ENCODE data around the gene CLNS1A.
"Not testable (repeated sequence)": the region's sequence is repeated elsewhere in the genome, so short reads cannot be mapped to it uniquely, and the experiment has no call there.

Gene CLNS1A

GRCh38 chr11:77589181-77589520, 48.4 kb downstream of the CLNS1A start:
- no peak for TF ChIP-seq CTCF (IDR thresholded peaks at IDR 0.05; ENCODE audit: low read depth, low read length)
- H3K4me3 ChIP-seq (ENCODE audit: low read depth, low read length) = peak overlapping the region; percentile 68
- DNase-seq (ENCODE audit: low read depth, low spot score) = no peak
- in situ Hi-C loops (cut with HindIII; ENCODE audit: low sequenced_read_pairs) = no loop called here

- no peak for TF ChIP-seq CTCF (IDR thresholded peaks at IDR 0.05; ENCODE audit: low read depth, low read length)
- peak; percentile 37 for DNase-seq (ENCODE audit: low read depth, low spot score)
- no peak overlapping the region for H3K4me3 ChIP-seq (ENCODE audit: low read depth, low read length)
- in situ Hi-C loops (cut with HindIII; ENCODE audit: low sequenced_read_pairs) = no loop called here
These were observed 56.8 kb downstream of the CLNS1A start for GRCh38 chr11:77580712-77581337.

DNA sequence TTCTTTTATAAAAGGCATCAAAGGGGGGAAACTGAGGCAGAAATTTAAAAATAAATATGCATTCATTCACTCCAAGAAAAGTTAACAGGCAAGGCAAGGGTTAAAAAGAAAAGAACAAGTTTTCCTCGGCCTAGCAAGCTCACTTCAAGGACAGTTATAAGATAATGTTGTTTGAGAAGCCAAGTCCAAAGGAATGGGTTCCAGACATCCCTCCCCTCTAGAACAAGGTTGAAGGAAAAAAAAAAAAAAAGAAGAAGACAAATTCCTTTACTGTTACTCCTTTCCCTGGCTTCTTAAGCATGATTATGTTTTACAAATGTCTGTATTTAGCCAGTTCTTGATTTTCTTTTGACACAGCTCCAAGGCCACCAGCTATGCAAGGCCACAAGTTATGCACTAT, 62.2 kb downstream of the CLNS1A start:
- in situ Hi-C loops (cut with HindIII; ENCODE audit: low sequenced_read_pairs); DNase-seq (ENCODE audit: low read depth, low spot score); H3K4me3 ChIP-seq (ENCODE audit: low read depth, low read length): not testable (repeated sequence)

DNA sequence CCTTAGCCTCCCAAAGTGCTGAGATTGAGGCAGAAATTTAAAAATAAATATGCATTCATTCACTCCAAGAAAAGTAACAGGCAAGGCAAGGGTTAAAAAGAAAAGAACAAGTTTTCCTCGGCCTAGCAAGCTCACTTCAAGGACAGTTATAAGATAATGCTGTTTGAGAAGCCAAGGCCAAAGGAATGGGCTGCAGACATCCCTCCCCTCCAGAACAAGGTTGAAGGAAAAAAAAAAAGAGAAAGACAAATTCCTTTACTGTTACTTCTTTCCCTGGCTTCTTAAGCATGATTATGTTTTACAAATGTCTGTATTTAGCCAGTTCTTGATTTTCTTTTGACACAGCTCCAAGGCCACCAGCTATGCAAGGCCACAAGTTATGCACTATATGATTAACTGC, 66.7 kb downstream of the CLNS1A start:
- H3K4me3 ChIP-seq (ENCODE audit: low read depth, low read length); in situ Hi-C loops (cut with HindIII; ENCODE audit: low sequenced_read_pairs): not testable (repeated sequence)
- DNase-seq (ENCODE audit: low read depth, low spot score) = peak; percentile 11

DNA sequence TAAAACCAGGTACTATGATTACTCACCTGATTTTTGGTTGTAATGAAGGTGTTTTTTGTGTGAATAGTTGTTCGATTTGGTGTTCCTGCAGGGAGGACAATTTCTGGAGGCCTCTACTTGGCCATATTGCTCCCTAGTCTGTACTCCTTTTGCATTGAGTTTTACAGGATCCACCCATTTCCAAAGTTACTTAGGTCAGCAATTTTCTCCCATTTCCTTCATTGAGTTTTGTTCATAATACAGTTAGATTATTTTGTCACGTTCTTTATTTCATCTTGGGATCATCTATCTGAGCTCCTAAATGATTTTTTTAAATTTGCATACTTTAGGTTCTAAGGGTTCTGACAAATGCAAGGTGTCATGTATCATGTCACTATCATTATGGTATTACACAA, 67.9 kb downstream of the CLNS1A start:
- in situ Hi-C loops (cut with HindIII; ENCODE audit: low sequenced_read_pairs) = no loop called here
- no peak for DNase-seq (ENCODE audit: low read depth, low spot score)

GRCh38 chr11:77568916-77569675, 68.5 kb downstream of the CLNS1A start:
- H3K4me3 ChIP-seq (ENCODE audit: low read depth, low read length) = no peak overlapping the region
- in situ Hi-C loops (cut with HindIII; ENCODE audit: low sequenced_read_pairs) = no loop called here
- no peak for DNase-seq (ENCODE audit: low read depth, low spot score)
- TF ChIP-seq CTCF (IDR thresholded peaks at IDR 0.05; ENCODE audit: low read depth, low read length) = no peak

More for the DNA sequence above, 67.9 kb downstream of the CLNS1A start:
- H3K4me3 ChIP-seq (ENCODE audit: low read depth, low read length) = no peak overlapping the region
- no peak for TF ChIP-seq CTCF (IDR thresholded peaks at IDR 0.05; ENCODE audit: low read depth, low read length)

DNA sequence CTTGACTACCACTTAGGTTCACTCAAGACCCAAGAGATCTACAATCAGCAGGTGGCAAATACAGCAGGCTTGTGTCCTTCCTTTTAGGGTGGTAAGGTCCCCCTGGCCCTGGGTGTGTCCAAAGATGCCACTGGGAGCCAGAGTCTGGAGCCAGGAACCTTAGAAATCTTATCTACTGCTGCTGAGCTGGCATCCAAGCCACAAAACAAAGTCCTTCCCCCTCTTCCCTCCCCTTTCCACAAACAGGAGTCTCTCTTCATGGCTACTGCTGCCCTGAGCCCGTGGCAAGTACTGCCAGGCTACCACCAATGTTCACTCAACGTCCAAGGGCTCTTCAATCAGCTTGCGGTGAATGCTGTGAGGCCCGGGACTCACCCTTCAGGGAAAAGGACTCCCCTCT, 69.3 kb downstream of the CLNS1A start:
- in situ Hi-C loops (cut with HindIII; ENCODE audit: low sequenced_read_pairs) = no loop called here
- no peak overlapping the region for H3K4me3 ChIP-seq (ENCODE audit: low read depth, low read length)
- no peak for DNase-seq (ENCODE audit: low read depth, low spot score)
- no peak for TF ChIP-seq CTCF (IDR thresholded peaks at IDR 0.05; ENCODE audit: low read depth, low read length)

All from astrocyte of the spinal cord (primary cell).